SK-N-SH (cell line): ENCODE results near the gene TTC22. TPM values are rescaled to one million over a fixed set of nuclear protein-coding genes. Genes with fewer than 3 reads are reported as not detected.

Experiments used
- CTCF ChIA-PET: fragments of 300-600, 350-600 bp; formaldehyde crosslinking; extraction: SDS; loops from one replicate; lab custom pipeline; 2021; lab: Yijun Ruan, JAX
- POLR2A ChIA-PET: fragments of 350-600 bp; sonication (Branson Sonifier 250); formaldehyde crosslinking; extraction: SDS; loops from one replicate; lab custom pipeline; 2020; ENCODE audit warnings: antibody characterized with exemption, inconsistent platforms; lab: Yijun Ruan, JAX
- DNase-seq: peaks from one replicate; pipeline ENCODE4 v3.0.0; 2012
- H2AFZ ChIP-seq: fragments of 200-600 bp; sonication (generic); 2 replicates; pipeline ENCODE4 v1.8.1; 2016; ENCODE audit warnings: antibody characterized with exemption, mild to moderate bottlenecking, low read depth
- H3F3A ChIP-seq: fragments of 200-600 bp; sonication (generic); replicated peaks from 2 replicates; pipeline ENCODE3; 2016; ENCODE audit warnings: antibody characterized with exemption, mild to moderate bottlenecking; ENCODE audit not compliant: insufficient read depth
- H3K27ac ChIP-seq, 2 experiments: fragments of 200-500 bp in 1 of 2; fragments of 200-600 bp in 1 of 2; sonication (Bioruptor generic) in 1 of 2; sonication (generic), shearing (Covaris generic) in 1 of 2; 2 replicates each; pipeline versions ENCODE4 v1.5.1 to v1.6.1; 2014 to 2016; ENCODE audit warnings: low read depth in 2 of 2, inconsistent platforms in 1 of 2, low read length in 1 of 2, mild to moderate bottlenecking in 1 of 2, mixed read lengths in 1 of 2
- H3K27me3 ChIP-seq: fragments of 200-600 bp; sonication (generic), shearing (Covaris generic); 2 replicates; pipeline ENCODE4 v1.6.1; 2016; ENCODE audit warnings: mixed run types; ENCODE audit not compliant: insufficient read depth
- H3K36me3 ChIP-seq, 2 experiments: fragments of 200-500 bp in 1 of 2; fragments of 200-600 bp in 1 of 2; sonication (Bioruptor generic) in 1 of 2; sonication (generic) in 1 of 2; replicated peaks in 1 of 2; 2 replicates each; pipeline versions ENCODE3 to v1.5.1; 2014 to 2016; ENCODE audit warnings: low read length in 1 of 2, mild to moderate bottlenecking in 1 of 2; ENCODE audit not compliant: insufficient read depth in 2 of 2, control insufficient read depth in 1 of 2
- H3K4me1 ChIP-seq, 2 experiments: fragments of 200-500 bp in 1 of 2; fragments of 200-600 bp in 1 of 2; sonication (Bioruptor generic) in 1 of 2; sonication (generic), shearing (Covaris generic) in 1 of 2; 2 replicates each; pipeline versions ENCODE4 v1.5.1 to v1.6.1; 2014 to 2016; ENCODE audit warnings: low read depth in 1 of 2, low read length in 1 of 2, mixed run types in 1 of 2; ENCODE audit not compliant: insufficient read depth in 2 of 2, control insufficient read depth in 1 of 2
- H3K4me2 ChIP-seq: fragments of 200-600 bp; sonication (generic), shearing (Covaris generic); 2 replicates; pipeline ENCODE4 v1.6.1; 2017; ENCODE audit warnings: mixed run types
- H3K4me3 ChIP-seq, 2 experiments: fragments of 200-500 bp in 1 of 2; fragments of 200-600 bp in 1 of 2; sonication (Bioruptor generic) in 1 of 2; sonication (generic), shearing (Covaris generic) in 1 of 2; 2 replicates each; pipeline versions ENCODE4 v1.5.1 to v1.8.1; 2014 to 2016; ENCODE audit warnings: low read depth in 2 of 2, inconsistent platforms in 1 of 2, low read length in 1 of 2, mild to moderate bottlenecking in 1 of 2, mixed read lengths in 1 of 2, moderate library complexity in 1 of 2
- H3K79me2 ChIP-seq: fragments of 200-600 bp; sonication (generic); 2 replicates; pipeline ENCODE4 v1.8.1; 2017; ENCODE audit warnings: mild to moderate bottlenecking; ENCODE audit not compliant: insufficient read depth
- H3K9ac ChIP-seq: fragments of 200-600 bp; sonication (generic); 2 replicates; pipeline ENCODE4 v1.6.1; 2017; ENCODE audit warnings: mixed run types
- H3K9me2 ChIP-seq: fragments of 200-600 bp; sonication (generic); 2 replicates; pipeline ENCODE4 v1.6.1; 2017; ENCODE audit warnings: mixed run types
- H3K9me3 ChIP-seq: fragments of 200-600 bp; sonication (generic); 2 replicates; pipeline ENCODE4 v1.6.1; 2017; ENCODE audit warnings: mixed run types, mild to moderate bottlenecking, moderate library complexity
- H4K20me1 ChIP-seq: fragments of 200-600 bp; sonication (generic); 2 replicates; pipeline ENCODE4 v1.6.1; 2017; ENCODE audit warnings: mild to moderate bottlenecking, mixed run types; ENCODE audit not compliant: insufficient read depth
- CHD2 ChIP-seq: fragments of 150-350 bp; IDR thresholded peaks from 2 replicates; pipeline ENCODE4 v1.6.1; 2018; ENCODE audit warnings: low read length; ENCODE audit not compliant: partially characterized antibody
- EP300 ChIP-seq, 2 experiments: IDR thresholded peaks; 2 replicates each; pipeline versions ENCODE4 v1.4.0 to v1.6.1; 2012; ENCODE audit warnings: borderline replicate concordance in 1 of 2, low read depth in 1 of 2, low read length in 1 of 2
- FOXJ3 ChIP-seq: sonication (generic); formaldehyde crosslinking; IDR thresholded peaks from 2 replicates; pipeline ENCODE4 v1.5.1; 2020; ENCODE audit warnings: mild to moderate bottlenecking, missing genetic modification reagents
- GATA2 ChIP-seq: sonication (generic); formaldehyde crosslinking; IDR thresholded peaks from 2 replicates; pipeline ENCODE4 v1.5.0; 2020; ENCODE audit warnings: mild to moderate bottlenecking, missing genetic modification reagents
- MAX ChIP-seq: IDR thresholded peaks from 2 replicates; pipeline ENCODE4 v1.4.0; 2012; ENCODE audit warnings: low read depth
- MXI1 ChIP-seq: IDR thresholded peaks from 2 replicates; pipeline ENCODE4 v1.6.1; 2012; ENCODE audit warnings: mild to moderate bottlenecking, low read depth, low read length, improper control_type of control experiment
- NFIC ChIP-seq: IDR thresholded peaks from 2 replicates; pipeline ENCODE4 v1.4.0; 2012; ENCODE audit warnings: borderline replicate concordance
- RFX5 ChIP-seq: IDR thresholded peaks from 2 replicates; pipeline ENCODE4 v1.6.1; 2012; ENCODE audit warnings: mild to moderate bottlenecking, improper control_type of control experiment, low read length
- SIN3A ChIP-seq: IDR thresholded peaks from 2 replicates; pipeline ENCODE4 v1.6.1; 2012; ENCODE audit warnings: low read depth, mild to moderate bottlenecking, low read length, moderate library complexity, borderline replicate concordance
- TAF1 ChIP-seq: IDR thresholded peaks from 2 replicates; pipeline ENCODE4 v1.6.1; 2012; ENCODE audit warnings: low read depth, mild to moderate bottlenecking, low read length, moderate library complexity, borderline replicate concordance
- TCF12 ChIP-seq: IDR thresholded peaks from 2 replicates; pipeline ENCODE4 v1.4.0; 2012
- WGBS: methylation state at CpG from one replicate; pipeline ENCODE4 v1.1.6; 2017; ENCODE audit warnings: low lambda C conversion rate; 5-methylcytosine and 5-hydroxymethylcytosine counted together
- polyA plus RNA-seq, 3 experiments: library from polyadenylated mRNA; depleted of rRNA; stranded (reverse); fragments of >200 nt; gene quantifications; 2 replicates each; pipeline ENCODE4 v1.2.3, GENCODE V29; 2012
- TF ChIP-seq, protein P1 (sequence below): IDR thresholded peaks from 2 replicates; pipeline ENCODE4 v1.4.0; 2012; ENCODE audit warnings: low read depth, borderline replicate concordance
- TF ChIP-seq, protein P2 (sequence below): IDR thresholded peaks from 2 replicates; pipeline ENCODE4 v1.6.1; 2012; ENCODE audit warnings: mild to moderate bottlenecking, low read depth, low read length, moderate library complexity

Gene TTC22
- polyA plus RNA-seq, 1 of the 3 experiments (the other 2 are of a cell fraction): not detected

DNA sequence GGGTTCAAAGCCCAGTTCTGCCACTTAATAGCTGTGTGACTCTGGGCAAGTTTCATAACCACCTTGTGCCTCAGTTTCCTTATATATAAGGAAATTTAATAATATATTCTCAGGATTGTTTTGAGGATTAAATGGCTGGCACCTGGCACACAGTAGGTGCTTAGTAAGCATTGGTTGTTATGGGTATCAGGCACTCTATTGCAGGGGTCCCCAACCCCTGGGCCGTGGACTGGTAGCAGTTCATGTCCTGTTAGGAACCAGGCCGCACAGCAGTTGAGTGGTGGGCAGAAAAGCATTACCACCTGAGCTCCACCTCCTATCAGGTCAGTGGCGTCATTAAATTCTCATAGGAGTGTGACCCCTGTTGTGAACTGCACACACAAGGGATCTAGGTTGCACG is 55.3 kb downstream of the TTC22 start:
- no peaks in the 10 kb centered on the region for H3K9me3 ChIP-seq
- no peaks in the 10 kb centered on the region for H3K79me2 ChIP-seq
- H3K27ac ChIP-seq: no peak overlapping the region
- CTCF ChIA-PET: no interaction called here
- no peaks in the 10 kb centered on the region; a peak in 1 of 4 replicates for H3K4me1 ChIP-seq
- TF ChIP-seq MAX (no peak), MXI1 (no peak), GATA2 (CRISPR knock-in tag) (no peak), TCF12 (no peak), CHD2 (no peak), RFX5 (no peak), TAF1 (no peak), NFIC (no peak), FOXJ3 (CRISPR knock-in tag) (no peak), SIN3A (no peak), EP300 (IDR thresholded peaks at IDR 0.05; ENCODE audit: borderline replicate concordance in 1 of 2, low read depth in 1 of 2, low read length in 1 of 2) (no peak)
- TF ChIP-seq, protein P1, sequence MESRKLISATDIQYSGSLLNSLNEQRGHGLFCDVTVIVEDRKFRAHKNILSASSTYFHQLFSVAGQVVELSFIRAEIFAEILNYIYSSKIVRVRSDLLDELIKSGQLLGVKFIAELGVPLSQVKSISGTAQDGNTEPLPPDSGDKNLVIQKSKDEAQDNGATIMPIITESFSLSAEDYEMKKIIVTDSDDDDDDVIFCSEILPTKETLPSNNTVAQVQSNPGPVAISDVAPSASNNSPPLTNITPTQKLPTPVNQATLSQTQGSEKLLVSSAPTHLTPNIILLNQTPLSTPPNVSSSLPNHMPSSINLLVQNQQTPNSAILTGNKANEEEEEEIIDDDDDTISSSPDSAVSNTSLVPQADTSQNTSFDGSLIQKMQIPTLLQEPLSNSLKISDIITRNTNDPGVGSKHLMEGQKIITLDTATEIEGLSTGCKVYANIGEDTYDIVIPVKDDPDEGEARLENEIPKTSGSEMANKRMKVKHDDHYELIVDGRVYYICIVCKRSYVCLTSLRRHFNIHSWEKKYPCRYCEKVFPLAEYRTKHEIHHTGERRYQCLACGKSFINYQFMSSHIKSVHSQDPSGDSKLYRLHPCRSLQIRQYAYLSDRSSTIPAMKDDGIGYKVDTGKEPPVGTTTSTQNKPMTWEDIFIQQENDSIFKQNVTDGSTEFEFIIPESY: no peak
- TF ChIP-seq, protein P2, sequence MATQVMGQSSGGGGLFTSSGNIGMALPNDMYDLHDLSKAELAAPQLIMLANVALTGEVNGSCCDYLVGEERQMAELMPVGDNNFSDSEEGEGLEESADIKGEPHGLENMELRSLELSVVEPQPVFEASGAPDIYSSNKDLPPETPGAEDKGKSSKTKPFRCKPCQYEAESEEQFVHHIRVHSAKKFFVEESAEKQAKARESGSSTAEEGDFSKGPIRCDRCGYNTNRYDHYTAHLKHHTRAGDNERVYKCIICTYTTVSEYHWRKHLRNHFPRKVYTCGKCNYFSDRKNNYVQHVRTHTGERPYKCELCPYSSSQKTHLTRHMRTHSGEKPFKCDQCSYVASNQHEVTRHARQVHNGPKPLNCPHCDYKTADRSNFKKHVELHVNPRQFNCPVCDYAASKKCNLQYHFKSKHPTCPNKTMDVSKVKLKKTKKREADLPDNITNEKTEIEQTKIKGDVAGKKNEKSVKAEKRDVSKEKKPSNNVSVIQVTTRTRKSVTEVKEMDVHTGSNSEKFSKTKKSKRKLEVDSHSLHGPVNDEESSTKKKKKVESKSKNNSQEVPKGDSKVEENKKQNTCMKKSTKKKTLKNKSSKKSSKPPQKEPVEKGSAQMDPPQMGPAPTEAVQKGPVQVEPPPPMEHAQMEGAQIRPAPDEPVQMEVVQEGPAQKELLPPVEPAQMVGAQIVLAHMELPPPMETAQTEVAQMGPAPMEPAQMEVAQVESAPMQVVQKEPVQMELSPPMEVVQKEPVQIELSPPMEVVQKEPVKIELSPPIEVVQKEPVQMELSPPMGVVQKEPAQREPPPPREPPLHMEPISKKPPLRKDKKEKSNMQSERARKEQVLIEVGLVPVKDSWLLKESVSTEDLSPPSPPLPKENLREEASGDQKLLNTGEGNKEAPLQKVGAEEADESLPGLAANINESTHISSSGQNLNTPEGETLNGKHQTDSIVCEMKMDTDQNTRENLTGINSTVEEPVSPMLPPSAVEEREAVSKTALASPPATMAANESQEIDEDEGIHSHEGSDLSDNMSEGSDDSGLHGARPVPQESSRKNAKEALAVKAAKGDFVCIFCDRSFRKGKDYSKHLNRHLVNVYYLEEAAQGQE: no peak
- no peak overlapping the region for H3K9ac ChIP-seq
- 100% methylated on average over 2 of the region's 4 CpGs for WGBS
- no peaks in the 10 kb centered on the region for H3K27me3 ChIP-seq
- H3K4me3 ChIP-seq: no peak overlapping the region
- no peak overlapping the region for H3K4me2 ChIP-seq
- no peaks in the 10 kb centered on the region for H3F3A ChIP-seq
- H4K20me1 ChIP-seq: no peaks in the 10 kb centered on the region
- DNase-seq: no peak
- H3K9me2 ChIP-seq: no peaks in the 10 kb centered on the region
- H2AFZ ChIP-seq: no peak overlapping the region
- peaks cover 0 to 17% of the 10 kb centered on the region in 2 experiments for H3K36me3 ChIP-seq
- POLR2A ChIA-PET: no interaction called here
